ENCODE results near the gene PSD. TPM values are rescaled to one million over a fixed set of nuclear protein-coding genes. Genes with fewer than 3 reads are reported as not detected.

Gene PSD
- total RNA-seq, 2 experiments from 2014 or later, result 9.3 to 10.4 TPM

GRCh38 chr10:102419269-102420180, 940 bp upstream of the PSD start:
- Mint-ChIP-seq H3K9me3 (no peaks in the 10 kb centered on the region), H3K27me3 (peaks cover 18% of the 10 kb centered on the region), H3K4me1 (ENCODE audit: low read depth) (peaks cover 22% of the 10 kb centered on the region), H3K4me3 (peak overlapping the region; percentile 87), H3K36me3 (ENCODE audit: low read depth) (peaks cover 8% of the 10 kb centered on the region), H3K27ac (peak overlapping the region; percentile 15)
- ChIA-PET CTCF (interaction anchor here (1.0 to 6.2 kb wide), 10 partner anchors 10 to 250 kb away, joined by 3 to 143 read pairs (median 5); partner anchors contain the start of genes C10orf95, CUEDC2 and NFKB2), POLR2A (interaction anchor here (0.9 to 7.3 kb wide), 9 partner anchors 9 to 84 kb away, joined by 3 to 73 read pairs (median 41); partner anchors contain the start of genes C10orf95, CUEDC2, NFKB2 and SUFU)
- TF ChIP-seq, protein P1, sequence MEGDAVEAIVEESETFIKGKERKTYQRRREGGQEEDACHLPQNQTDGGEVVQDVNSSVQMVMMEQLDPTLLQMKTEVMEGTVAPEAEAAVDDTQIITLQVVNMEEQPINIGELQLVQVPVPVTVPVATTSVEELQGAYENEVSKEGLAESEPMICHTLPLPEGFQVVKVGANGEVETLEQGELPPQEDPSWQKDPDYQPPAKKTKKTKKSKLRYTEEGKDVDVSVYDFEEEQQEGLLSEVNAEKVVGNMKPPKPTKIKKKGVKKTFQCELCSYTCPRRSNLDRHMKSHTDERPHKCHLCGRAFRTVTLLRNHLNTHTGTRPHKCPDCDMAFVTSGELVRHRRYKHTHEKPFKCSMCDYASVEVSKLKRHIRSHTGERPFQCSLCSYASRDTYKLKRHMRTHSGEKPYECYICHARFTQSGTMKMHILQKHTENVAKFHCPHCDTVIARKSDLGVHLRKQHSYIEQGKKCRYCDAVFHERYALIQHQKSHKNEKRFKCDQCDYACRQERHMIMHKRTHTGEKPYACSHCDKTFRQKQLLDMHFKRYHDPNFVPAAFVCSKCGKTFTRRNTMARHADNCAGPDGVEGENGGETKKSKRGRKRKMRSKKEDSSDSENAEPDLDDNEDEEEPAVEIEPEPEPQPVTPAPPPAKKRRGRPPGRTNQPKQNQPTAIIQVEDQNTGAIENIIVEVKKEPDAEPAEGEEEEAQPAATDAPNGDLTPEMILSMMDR (IDR thresholded peaks at IDR 0.05), result no peak
- DNase-seq, result peak; percentile 70
- intact Hi-C loops (cut with micrococcal nuclease), result no loop called here
- ATAC-seq, result no peak

- TF ChIP-seq, protein P1 (IDR thresholded peaks at IDR 0.05), result no peak
- no peak overlapping the region for H3K4me3 Mint-ChIP-seq
- ChIA-PET POLR2A (interaction anchor here (1.0 kb wide), 1 partner anchor 12 kb away, joined by 5 read pairs; no protein-coding TSS in a partner anchor), CTCF (interaction anchor here (1.0 kb wide), 1 partner anchor 17 kb away, joined by 4 read pairs; no protein-coding TSS in a partner anchor)
- H3K4me1 Mint-ChIP-seq (ENCODE audit: low read depth), result peaks cover 27% of the 10 kb centered on the region
- no peaks in the 10 kb centered on the region for H3K9me3 Mint-ChIP-seq
- H3K27me3 Mint-ChIP-seq, result peaks cover 20% of the 10 kb centered on the region
- H3K36me3 Mint-ChIP-seq (ENCODE audit: low read depth), result no peaks in the 10 kb centered on the region
- ATAC-seq (no peak), DNase-seq (no peak)
- H3K27ac Mint-ChIP-seq, result no peak overlapping the region
- intact Hi-C loops (cut with micrococcal nuclease), result no loop called here
Observed at GRCh38 chr10:102416695-102417094, 1.9 kb downstream of the PSD start.

DNA sequence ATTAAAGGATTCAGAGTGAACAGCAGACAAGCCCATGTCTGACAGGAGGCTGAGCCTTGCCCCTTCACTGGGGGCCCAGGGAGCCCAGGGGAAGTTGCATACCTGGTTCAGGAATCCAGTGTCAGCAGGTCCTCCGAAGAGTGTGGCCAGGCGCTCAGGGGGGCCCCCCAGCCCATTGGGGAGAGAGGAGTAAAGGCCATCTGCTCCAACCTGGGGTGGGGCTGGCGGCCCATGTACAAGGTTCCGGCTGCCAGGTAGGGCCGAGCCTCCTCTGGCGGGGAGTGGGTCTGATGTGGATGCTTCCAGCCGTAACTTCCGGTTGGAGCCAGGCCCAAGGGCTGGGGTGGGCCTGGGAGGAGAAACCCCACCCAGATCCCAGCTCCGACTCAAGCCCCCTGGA, 2.3 kb downstream of the PSD start:
- H3K4me1 Mint-ChIP-seq (ENCODE audit: low read depth), result peaks cover 28% of the 10 kb centered on the region
- TF ChIP-seq, protein P1 (IDR thresholded peaks at IDR 0.05), result no peak
- ATAC-seq (no peak), DNase-seq (no peak)
- H3K36me3 Mint-ChIP-seq (ENCODE audit: low read depth), result no peaks in the 10 kb centered on the region
- no peaks in the 10 kb centered on the region for H3K9me3 Mint-ChIP-seq
- intact Hi-C loops (cut with micrococcal nuclease), result no loop called here
- H3K4me3 Mint-ChIP-seq, result no peak overlapping the region
- CTCF ChIA-PET, result interaction anchor here (1.2 kb wide), 1 partner anchor 186 kb away, joined by 5 read pairs; no protein-coding TSS in a partner anchor
- POLR2A ChIA-PET, result interaction anchor here (1.0 to 1.5 kb wide), 2 partner anchors 11 to 21 kb away, joined by 4 to 5 read pairs; no protein-coding TSS in a partner anchor
- H3K27me3 Mint-ChIP-seq, result peaks cover 22% of the 10 kb centered on the region
- H3K27ac Mint-ChIP-seq, result no peak overlapping the region

- ChIA-PET CTCF (interaction anchor here (1.2 to 2.8 kb wide), 5 partner anchors 8 to 185 kb away, joined by 4 to 18 read pairs (median 6); no protein-coding TSS in a partner anchor), POLR2A (interaction anchor here (0.8 to 6.1 kb wide), 4 partner anchors 10 to 21 kb away, joined by 3 to 107 read pairs (median 5); partner anchors contain the start of gene NFKB2)
- no peak for ATAC-seq
- Mint-ChIP-seq H3K4me1 (ENCODE audit: low read depth) (peaks cover 31% of the 10 kb centered on the region), H3K9me3 (no peaks in the 10 kb centered on the region), H3K27me3 (peaks cover 26% of the 10 kb centered on the region), H3K36me3 (ENCODE audit: low read depth) (no peaks in the 10 kb centered on the region), H3K27ac (no peak overlapping the region), H3K4me3 (no peak overlapping the region)
- intact Hi-C loops (cut with micrococcal nuclease), result loop anchor here (5.0 kb wide), 1 partner anchor 347 kb away; the partner anchor contains the start of gene HPS6
- DNase-seq, result no peak
- TF ChIP-seq, protein P1 (IDR thresholded peaks at IDR 0.05), result no peak
Observed at GRCh38 chr10:102414749-102415148, 3.8 kb downstream of the PSD start.
